A673 (cell line): ENCODE results near the gene RPL28. TPM values are rescaled to one million over a fixed set of nuclear protein-coding genes. Genes with fewer than 3 reads are reported as not detected.

Source experiments
- BruUV-seq: library from RNA; stranded (reverse); fragments of 400-500 nt; replicated peaks from 2 replicates; lab custom pipeline; 2021; lab: Mats Ljungman, UMichigan
- CTCF ChIA-PET: fragments of 300-600 bp; sonication (Branson Sonifier 250); formaldehyde crosslinking; loops from one replicate; lab custom pipeline; 2022; ENCODE audit warnings: antibody characterized with exemption; lab: Charles Lee
- POLR2A ChIA-PET: fragments of 300-600 bp; sonication (Branson Sonifier 250); formaldehyde crosslinking; loops from one replicate; lab custom pipeline; 2022; ENCODE audit warnings: antibody characterized with exemption; ENCODE audit not compliant: low non-redundant PET; lab: Charles Lee
- DNase-seq: peaks from one replicate; pipeline ENCODE4 v3.0.0-alpha.2; 2015; ENCODE audit warnings: low spot score
- H3K27ac ChIP-seq: fragments of 200-600 bp; sonication (generic); 2 replicates; pipeline ENCODE4 v1.5.1; 2016; ENCODE audit warnings: mixed run types, low read depth, mild to moderate bottlenecking, mixed read lengths, antibody characterized with exemption, low read length; ENCODE audit not compliant: poor library complexity, severe bottlenecking
- H3K27me3 ChIP-seq: fragments of 200-600 bp; sonication (generic); replicated peaks from 2 replicates; pipeline ENCODE4 v1.6.1; 2017; ENCODE audit warnings: mixed run types, low read depth, mild to moderate bottlenecking, mixed read lengths, antibody characterized with exemption, low read length; ENCODE audit not compliant: insufficient read depth, poor library complexity
- H3K36me3 ChIP-seq: fragments of 200-600 bp; sonication (generic); 2 replicates; pipeline ENCODE4 v1.6.1; 2016; ENCODE audit warnings: mixed run types, mild to moderate bottlenecking, mixed read lengths, antibody characterized with exemption, low read length; ENCODE audit not compliant: insufficient read depth, poor library complexity, severe bottlenecking
- H3K4me1 ChIP-seq: fragments of 200-600 bp; sonication (generic); 2 replicates; pipeline ENCODE4 v1.6.1; 2017; ENCODE audit warnings: mixed run types, mild to moderate bottlenecking, mixed read lengths, antibody characterized with exemption, low read length; ENCODE audit not compliant: insufficient read depth, poor library complexity, severe bottlenecking
- H3K4me3 ChIP-seq: fragments of 200-600 bp; sonication (generic); 2 replicates; pipeline ENCODE4 v1.5.1; 2016; ENCODE audit warnings: low read depth, mixed run types, mild to moderate bottlenecking, mixed read lengths, low read length; ENCODE audit not compliant: poor library complexity, severe bottlenecking
- H3K9me3 ChIP-seq: fragments of 200-600 bp; sonication (generic); 2 replicates; pipeline ENCODE4 v1.6.1; 2016; ENCODE audit warnings: mixed run types, low read depth, mild to moderate bottlenecking, mixed read lengths, antibody characterized with exemption, low read length; ENCODE audit not compliant: poor library complexity, severe bottlenecking
- CTCF ChIP-seq: fragments of 300-800, 200-600 bp; sonication (generic); conservative IDR thresholded peaks from 2 replicates; pipeline ENCODE4 v1.5.1; 2017; ENCODE audit warnings: low read depth, mild to moderate bottlenecking, antibody characterized with exemption, low read length, moderate library complexity, mixed read lengths
- EZH2 ChIP-seq: fragments of 200-600 bp; sonication (generic); IDR thresholded peaks from 2 replicates; pipeline ENCODE4 v1.6.1; 2017; ENCODE audit warnings: borderline replicate concordance, low read depth, mild to moderate bottlenecking, mixed read lengths, antibody characterized with exemption, low read length; ENCODE audit not compliant: poor library complexity, severe bottlenecking
- intact Hi-C: fragments of 100-400 bp; cut with micrococcal nuclease; formaldehyde crosslinking; loops from one replicate; pipeline ENCODE4 v1.10.0; 2022; ENCODE audit not compliant: unreplicated experiment
- total RNA-seq: library from RNA; stranded (reverse); gene quantifications from 2 replicates; pipeline ENCODE4 v1.2.3, GENCODE V29; 2021

The RPL28 gene
- total RNA-seq, 1 experiment from 2014 or later: 1,380 TPM

GRCh38 chr19:55441319-55441691, 55.6 kb downstream of the RPL28 start:
- DNase-seq: no peak
- POLR2A ChIA-PET: no interaction called here
- BruUV-seq: no TSS peak
- H3K27ac ChIP-seq: no peak overlapping the region
- TF ChIP-seq CTCF: no peak
- no peak for TF ChIP-seq EZH2
- H3K4me1 ChIP-seq: peaks cover 20% of the 10 kb centered on the region
- no peak overlapping the region for H3K4me3 ChIP-seq
- H3K27me3 ChIP-seq: peaks cover 49% of the 10 kb centered on the region
- H3K9me3 ChIP-seq: no peaks in the 10 kb centered on the region
- CTCF ChIA-PET: no interaction called here
- H3K36me3 ChIP-seq: no peaks in the 10 kb centered on the region
- intact Hi-C loops: no loop called here

- Histone ChIP-seq H3K9me3 (no peaks in the 10 kb centered on the region), H3K36me3 (no peaks in the 10 kb centered on the region), H3K4me1 (peaks cover 20% of the 10 kb centered on the region), H3K4me3 (no peak overlapping the region), H3K27ac (no peak overlapping the region), H3K27me3 (peaks cover 51% of the 10 kb centered on the region)
- no TSS peak for BruUV-seq
- ChIA-PET CTCF (interaction anchor here (0.5 kb wide), 1 partner anchor 189 kb away, joined by 4 read pairs; no protein-coding TSS in a partner anchor), POLR2A (no interaction called here)
- peak; percentile 63 for TF ChIP-seq EZH2
- no peak for TF ChIP-seq CTCF
- no peak for DNase-seq
- intact Hi-C loops: no loop called here
These were observed 56.1 kb downstream of the RPL28 start for GRCh38 chr19:55441692-55442321.

GRCh38 chr19:55442372-55442961, 56.7 kb downstream of the RPL28 start:
- no peak overlapping the region for H3K27ac ChIP-seq
- H3K36me3 ChIP-seq: no peaks in the 10 kb centered on the region
- ChIA-PET POLR2A (no interaction called here), CTCF (interaction anchor here (0.5 kb wide), 1 partner anchor 189 kb away, joined by 4 read pairs; no protein-coding TSS in a partner anchor)
- no peaks in the 10 kb centered on the region for H3K9me3 ChIP-seq
- intact Hi-C loops: no loop called here
- peaks cover 20% of the 10 kb centered on the region for H3K4me1 ChIP-seq
- DNase-seq: no peak
- peaks cover 54% of the 10 kb centered on the region for H3K27me3 ChIP-seq
- no peak overlapping the region for H3K4me3 ChIP-seq
- BruUV-seq: no TSS peak
- TF ChIP-seq CTCF (no peak), EZH2 (no peak)
